SK-N-SH (cell line): ENCODE data around the gene LAPTM5. TPM values are rescaled to one million over a fixed set of nuclear protein-coding genes. Genes with fewer than 3 reads are reported as not detected.

ENCODE experiments used
- CTCF ChIA-PET: fragments of 300-600, 350-600 bp; formaldehyde crosslinking; extraction: SDS; loops from one replicate; lab custom pipeline; 2021; lab: Yijun Ruan, JAX
- POLR2A ChIA-PET: fragments of 350-600 bp; sonication (Branson Sonifier 250); formaldehyde crosslinking; extraction: SDS; loops from one replicate; lab custom pipeline; 2020; ENCODE audit warnings: antibody characterized with exemption, inconsistent platforms; lab: Yijun Ruan, JAX
- DNase-seq: peaks from one replicate; pipeline ENCODE4 v3.0.0; 2012
- H2AFZ ChIP-seq: fragments of 200-600 bp; sonication (generic); 2 replicates; pipeline ENCODE4 v1.8.1; 2016; ENCODE audit warnings: antibody characterized with exemption, mild to moderate bottlenecking, low read depth
- H3F3A ChIP-seq: fragments of 200-600 bp; sonication (generic); replicated peaks from 2 replicates; pipeline ENCODE3; 2016; ENCODE audit warnings: antibody characterized with exemption, mild to moderate bottlenecking; ENCODE audit not compliant: insufficient read depth
- H3K27ac ChIP-seq, 2 experiments: fragments of 200-500 bp in 1 of 2; fragments of 200-600 bp in 1 of 2; sonication (Bioruptor generic) in 1 of 2; sonication (generic), shearing (Covaris generic) in 1 of 2; 2 replicates each; pipeline versions ENCODE4 v1.5.1 to v1.6.1; 2014 to 2016; ENCODE audit warnings: low read depth in 2 of 2, inconsistent platforms in 1 of 2, low read length in 1 of 2, mild to moderate bottlenecking in 1 of 2, mixed read lengths in 1 of 2
- H3K27me3 ChIP-seq: fragments of 200-600 bp; sonication (generic), shearing (Covaris generic); 2 replicates; pipeline ENCODE4 v1.6.1; 2016; ENCODE audit warnings: mixed run types; ENCODE audit not compliant: insufficient read depth
- H3K36me3 ChIP-seq, 2 experiments: fragments of 200-500 bp in 1 of 2; fragments of 200-600 bp in 1 of 2; sonication (Bioruptor generic) in 1 of 2; sonication (generic) in 1 of 2; replicated peaks in 1 of 2; 2 replicates each; pipeline versions ENCODE3 to v1.5.1; 2014 to 2016; ENCODE audit warnings: low read length in 1 of 2, mild to moderate bottlenecking in 1 of 2; ENCODE audit not compliant: insufficient read depth in 2 of 2, control insufficient read depth in 1 of 2
- H3K4me1 ChIP-seq, 2 experiments: fragments of 200-500 bp in 1 of 2; fragments of 200-600 bp in 1 of 2; sonication (Bioruptor generic) in 1 of 2; sonication (generic), shearing (Covaris generic) in 1 of 2; 2 replicates each; pipeline versions ENCODE4 v1.5.1 to v1.6.1; 2014 to 2016; ENCODE audit warnings: low read depth in 1 of 2, low read length in 1 of 2, mixed run types in 1 of 2; ENCODE audit not compliant: insufficient read depth in 2 of 2, control insufficient read depth in 1 of 2
- H3K4me2 ChIP-seq: fragments of 200-600 bp; sonication (generic), shearing (Covaris generic); 2 replicates; pipeline ENCODE4 v1.6.1; 2017; ENCODE audit warnings: mixed run types
- H3K4me3 ChIP-seq, 2 experiments: fragments of 200-500 bp in 1 of 2; fragments of 200-600 bp in 1 of 2; sonication (Bioruptor generic) in 1 of 2; sonication (generic), shearing (Covaris generic) in 1 of 2; 2 replicates each; pipeline versions ENCODE4 v1.5.1 to v1.8.1; 2014 to 2016; ENCODE audit warnings: low read depth in 2 of 2, inconsistent platforms in 1 of 2, low read length in 1 of 2, mild to moderate bottlenecking in 1 of 2, mixed read lengths in 1 of 2, moderate library complexity in 1 of 2
- H3K79me2 ChIP-seq: fragments of 200-600 bp; sonication (generic); 2 replicates; pipeline ENCODE4 v1.8.1; 2017; ENCODE audit warnings: mild to moderate bottlenecking; ENCODE audit not compliant: insufficient read depth
- H3K9ac ChIP-seq: fragments of 200-600 bp; sonication (generic); 2 replicates; pipeline ENCODE4 v1.6.1; 2017; ENCODE audit warnings: mixed run types
- H3K9me2 ChIP-seq: fragments of 200-600 bp; sonication (generic); 2 replicates; pipeline ENCODE4 v1.6.1; 2017; ENCODE audit warnings: mixed run types
- H3K9me3 ChIP-seq: fragments of 200-600 bp; sonication (generic); 2 replicates; pipeline ENCODE4 v1.6.1; 2017; ENCODE audit warnings: mixed run types, mild to moderate bottlenecking, moderate library complexity
- H4K20me1 ChIP-seq: fragments of 200-600 bp; sonication (generic); 2 replicates; pipeline ENCODE4 v1.6.1; 2017; ENCODE audit warnings: mild to moderate bottlenecking, mixed run types; ENCODE audit not compliant: insufficient read depth
- ELF1 ChIP-seq: IDR thresholded peaks from 2 replicates; pipeline ENCODE4 v1.4.0; 2012
- FOSL2 ChIP-seq: IDR thresholded peaks from 2 replicates; pipeline ENCODE4 v1.4.0; 2012; ENCODE audit warnings: low read depth, mild to moderate bottlenecking, moderate library complexity, borderline replicate concordance
- FOXJ3 ChIP-seq: sonication (generic); formaldehyde crosslinking; IDR thresholded peaks from 2 replicates; pipeline ENCODE4 v1.5.1; 2020; ENCODE audit warnings: mild to moderate bottlenecking, missing genetic modification reagents
- JUND ChIP-seq: IDR thresholded peaks from 2 replicates; pipeline ENCODE4 v1.4.0; 2012
- MAX ChIP-seq: IDR thresholded peaks from 2 replicates; pipeline ENCODE4 v1.4.0; 2012; ENCODE audit warnings: low read depth
- MEF2A ChIP-seq: IDR thresholded peaks from 2 replicates; pipeline ENCODE4 v1.4.0; 2012; ENCODE audit warnings: low read depth, borderline replicate concordance
- RAD21 ChIP-seq: IDR thresholded peaks from 2 replicates; pipeline ENCODE4 v1.6.1; 2012; ENCODE audit warnings: mild to moderate bottlenecking, low read length
- RCOR1 ChIP-seq: fragments of 150-350 bp; IDR thresholded peaks from 2 replicates; pipeline ENCODE4 v1.6.1; 2017; ENCODE audit warnings: antibody characterized with exemption, low read length
- REST ChIP-seq: IDR thresholded peaks from 2 replicates; pipeline ENCODE4 v1.6.1; 2012; ENCODE audit warnings: mild to moderate bottlenecking, low read depth, low read length, moderate library complexity
- RXRA ChIP-seq: IDR thresholded peaks from 2 replicates; pipeline ENCODE4 v1.4.0; 2012; ENCODE audit warnings: low read depth, mild to moderate bottlenecking, borderline replicate concordance
- SIN3A ChIP-seq: IDR thresholded peaks from 2 replicates; pipeline ENCODE4 v1.6.1; 2012; ENCODE audit warnings: low read depth, mild to moderate bottlenecking, low read length, moderate library complexity, borderline replicate concordance
- SMC3 ChIP-seq: IDR thresholded peaks from 2 replicates; pipeline ENCODE4 v1.6.1; 2012; ENCODE audit warnings: low read depth, low read length, improper control_type of control experiment
- TEAD4 ChIP-seq: IDR thresholded peaks from 2 replicates; pipeline ENCODE4 v1.4.0; 2012; ENCODE audit warnings: mild to moderate bottlenecking, borderline replicate concordance; ENCODE audit not compliant: insufficient read depth
- YY1 ChIP-seq: IDR thresholded peaks from 2 replicates; pipeline ENCODE4 v1.4.0; 2012; ENCODE audit warnings: low read depth, mild to moderate bottlenecking
- WGBS: methylation state at CpG from one replicate; pipeline ENCODE4 v1.1.6; 2017; ENCODE audit warnings: low lambda C conversion rate; 5-methylcytosine and 5-hydroxymethylcytosine counted together
- polyA plus RNA-seq, 3 experiments: library from polyadenylated mRNA; depleted of rRNA; stranded (reverse); fragments of >200 nt; gene quantifications; 2 replicates each; pipeline ENCODE4 v1.2.3, GENCODE V29; 2012
- TF ChIP-seq, protein P1 (sequence below): IDR thresholded peaks from 2 replicates; pipeline ENCODE4 v1.4.0; 2012; ENCODE audit warnings: low read depth, borderline replicate concordance
- TF ChIP-seq, protein P2 (sequence below): fragments of 200-600 bp; sonication (generic); IDR thresholded peaks from 2 replicates; pipeline ENCODE4 v1.6.1; 2017; ENCODE audit warnings: antibody characterized with exemption, mild to moderate bottlenecking, moderate library complexity

The LAPTM5 gene
- polyA plus RNA-seq, 1 of the 3 experiments (the other 2 are of a cell fraction) = 1.1 TPM

DNA sequence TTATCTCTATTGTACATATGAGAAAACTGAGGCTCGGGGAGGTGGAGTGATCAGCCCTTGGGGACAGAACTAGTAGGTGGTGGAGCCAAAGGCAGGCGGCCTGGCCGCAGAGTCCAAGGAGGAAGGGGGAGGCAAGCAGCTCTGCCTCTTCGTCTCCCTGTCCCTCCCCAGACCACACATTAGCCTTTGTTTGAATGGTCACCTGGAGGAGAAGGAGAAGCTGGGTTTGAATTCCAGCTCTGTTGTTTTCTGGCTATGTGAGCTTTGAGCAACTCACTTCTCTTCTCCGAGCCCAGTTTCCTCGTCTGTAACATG is 21.4 kb upstream of the LAPTM5 start:
- Histone ChIP-seq H3K27ac (peak overlapping the region in 1 of 2 experiments; percentile 86; a peak in 2 of 4 replicates), H3K27me3 (no peaks in the 10 kb centered on the region)
- POLR2A ChIA-PET = interaction anchor here (1.8 kb wide), 1 partner anchor 60 kb away, joined by 4 read pairs; no protein-coding TSS in a partner anchor

More for the DNA sequence above, 21.4 kb upstream of the LAPTM5 start:
- Histone ChIP-seq H3K9me2 (no peaks in the 10 kb centered on the region), H3K9me3 (no peaks in the 10 kb centered on the region), H3K4me1 (peaks cover 0 to 20% of the 10 kb centered on the region in 2 experiments; a peak in 1 of 4 replicates), H3K36me3 (no peaks in the 10 kb centered on the region), H3K79me2 (no peaks in the 10 kb centered on the region), H3F3A (peaks cover 3% of the 10 kb centered on the region), H4K20me1 (no peaks in the 10 kb centered on the region), H3K9ac (no peak overlapping the region), H3K4me3 (no peak overlapping the region), H3K4me2 (no peak overlapping the region), H2AFZ (no peak overlapping the region)
- CTCF ChIA-PET = interaction anchor here (0.8 to 12.1 kb wide), 19 partner anchors 9 to 374 kb away, joined by 3 to 377 read pairs (median 5); partner anchors contain the start of genes LAPTM5 and MATN1
- 62% methylated on average over 6 of the region's 6 CpGs for WGBS
- DNase-seq = no peak
- TF ChIP-seq TEAD4 (no peak), FOSL2 (no peak), MAX (no peak), JUND (no peak), SMC3 (no peak), RAD21 (no peak), SIN3A (no peak), YY1 (no peak), REST (no peak), RCOR1 (no peak), FOXJ3 (no peak), MEF2A (no peak), ELF1 (no peak), RXRA (no peak)
- TF ChIP-seq, protein P1, sequence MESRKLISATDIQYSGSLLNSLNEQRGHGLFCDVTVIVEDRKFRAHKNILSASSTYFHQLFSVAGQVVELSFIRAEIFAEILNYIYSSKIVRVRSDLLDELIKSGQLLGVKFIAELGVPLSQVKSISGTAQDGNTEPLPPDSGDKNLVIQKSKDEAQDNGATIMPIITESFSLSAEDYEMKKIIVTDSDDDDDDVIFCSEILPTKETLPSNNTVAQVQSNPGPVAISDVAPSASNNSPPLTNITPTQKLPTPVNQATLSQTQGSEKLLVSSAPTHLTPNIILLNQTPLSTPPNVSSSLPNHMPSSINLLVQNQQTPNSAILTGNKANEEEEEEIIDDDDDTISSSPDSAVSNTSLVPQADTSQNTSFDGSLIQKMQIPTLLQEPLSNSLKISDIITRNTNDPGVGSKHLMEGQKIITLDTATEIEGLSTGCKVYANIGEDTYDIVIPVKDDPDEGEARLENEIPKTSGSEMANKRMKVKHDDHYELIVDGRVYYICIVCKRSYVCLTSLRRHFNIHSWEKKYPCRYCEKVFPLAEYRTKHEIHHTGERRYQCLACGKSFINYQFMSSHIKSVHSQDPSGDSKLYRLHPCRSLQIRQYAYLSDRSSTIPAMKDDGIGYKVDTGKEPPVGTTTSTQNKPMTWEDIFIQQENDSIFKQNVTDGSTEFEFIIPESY = no peak
- TF ChIP-seq, protein P2, sequence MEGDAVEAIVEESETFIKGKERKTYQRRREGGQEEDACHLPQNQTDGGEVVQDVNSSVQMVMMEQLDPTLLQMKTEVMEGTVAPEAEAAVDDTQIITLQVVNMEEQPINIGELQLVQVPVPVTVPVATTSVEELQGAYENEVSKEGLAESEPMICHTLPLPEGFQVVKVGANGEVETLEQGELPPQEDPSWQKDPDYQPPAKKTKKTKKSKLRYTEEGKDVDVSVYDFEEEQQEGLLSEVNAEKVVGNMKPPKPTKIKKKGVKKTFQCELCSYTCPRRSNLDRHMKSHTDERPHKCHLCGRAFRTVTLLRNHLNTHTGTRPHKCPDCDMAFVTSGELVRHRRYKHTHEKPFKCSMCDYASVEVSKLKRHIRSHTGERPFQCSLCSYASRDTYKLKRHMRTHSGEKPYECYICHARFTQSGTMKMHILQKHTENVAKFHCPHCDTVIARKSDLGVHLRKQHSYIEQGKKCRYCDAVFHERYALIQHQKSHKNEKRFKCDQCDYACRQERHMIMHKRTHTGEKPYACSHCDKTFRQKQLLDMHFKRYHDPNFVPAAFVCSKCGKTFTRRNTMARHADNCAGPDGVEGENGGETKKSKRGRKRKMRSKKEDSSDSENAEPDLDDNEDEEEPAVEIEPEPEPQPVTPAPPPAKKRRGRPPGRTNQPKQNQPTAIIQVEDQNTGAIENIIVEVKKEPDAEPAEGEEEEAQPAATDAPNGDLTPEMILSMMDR = no peak
